Astrocyte (in vitro differentiated cells and primary cell): ENCODE results near the gene CRYGA.

Source experiments
- EZH2 ChIP-seq: IDR thresholded peaks from 2 replicates; pipeline ENCODE4 v1.6.1; 2012; ENCODE audit warnings: mild to moderate bottlenecking, low read length, inconsistent platforms; ENCODE audit not compliant: insufficient read depth
- TF ChIP-seq, protein P1 (sequence below): IDR thresholded peaks from 2 replicates; pipeline ENCODE4 v1.5.1; 2011; ENCODE audit warnings: low read depth, mild to moderate bottlenecking, inconsistent platforms, low read length, moderate library complexity; ENCODE audit not compliant: insufficient read depth

DNA sequence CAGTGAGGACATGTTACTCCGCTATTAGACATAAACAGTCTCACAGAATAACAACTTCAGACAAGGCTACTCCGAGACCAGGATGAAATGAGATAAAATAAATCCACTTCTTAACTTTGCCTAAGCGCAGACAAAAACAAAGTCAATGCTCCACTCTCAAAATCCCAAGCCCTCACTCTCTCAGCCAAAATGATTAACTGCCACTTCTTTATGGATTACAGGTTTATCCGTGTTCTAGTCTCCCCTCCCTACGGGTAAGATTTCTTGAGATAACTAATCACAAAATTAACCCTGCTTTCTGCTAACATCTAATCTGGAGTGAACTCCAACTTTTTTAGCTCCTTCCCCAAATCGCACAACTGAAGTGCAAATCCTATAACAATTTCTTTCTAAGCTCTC is 32.7 kb downstream of the CRYGA start:
- TF ChIP-seq, protein P1, sequence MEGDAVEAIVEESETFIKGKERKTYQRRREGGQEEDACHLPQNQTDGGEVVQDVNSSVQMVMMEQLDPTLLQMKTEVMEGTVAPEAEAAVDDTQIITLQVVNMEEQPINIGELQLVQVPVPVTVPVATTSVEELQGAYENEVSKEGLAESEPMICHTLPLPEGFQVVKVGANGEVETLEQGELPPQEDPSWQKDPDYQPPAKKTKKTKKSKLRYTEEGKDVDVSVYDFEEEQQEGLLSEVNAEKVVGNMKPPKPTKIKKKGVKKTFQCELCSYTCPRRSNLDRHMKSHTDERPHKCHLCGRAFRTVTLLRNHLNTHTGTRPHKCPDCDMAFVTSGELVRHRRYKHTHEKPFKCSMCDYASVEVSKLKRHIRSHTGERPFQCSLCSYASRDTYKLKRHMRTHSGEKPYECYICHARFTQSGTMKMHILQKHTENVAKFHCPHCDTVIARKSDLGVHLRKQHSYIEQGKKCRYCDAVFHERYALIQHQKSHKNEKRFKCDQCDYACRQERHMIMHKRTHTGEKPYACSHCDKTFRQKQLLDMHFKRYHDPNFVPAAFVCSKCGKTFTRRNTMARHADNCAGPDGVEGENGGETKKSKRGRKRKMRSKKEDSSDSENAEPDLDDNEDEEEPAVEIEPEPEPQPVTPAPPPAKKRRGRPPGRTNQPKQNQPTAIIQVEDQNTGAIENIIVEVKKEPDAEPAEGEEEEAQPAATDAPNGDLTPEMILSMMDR, result no peak
- no peak for TF ChIP-seq EZH2
